GM18520 (cell line): ENCODE measurements around the gene ZDHHC12.

Source experiments
- ATAC-seq: cut with Tn5 transposase; IDR thresholded peaks from one replicate; pipeline ENCODE4 v1.9.1; 2021; ENCODE audit not compliant: unreplicated experiment

ZDHHC12 gene

DNA sequence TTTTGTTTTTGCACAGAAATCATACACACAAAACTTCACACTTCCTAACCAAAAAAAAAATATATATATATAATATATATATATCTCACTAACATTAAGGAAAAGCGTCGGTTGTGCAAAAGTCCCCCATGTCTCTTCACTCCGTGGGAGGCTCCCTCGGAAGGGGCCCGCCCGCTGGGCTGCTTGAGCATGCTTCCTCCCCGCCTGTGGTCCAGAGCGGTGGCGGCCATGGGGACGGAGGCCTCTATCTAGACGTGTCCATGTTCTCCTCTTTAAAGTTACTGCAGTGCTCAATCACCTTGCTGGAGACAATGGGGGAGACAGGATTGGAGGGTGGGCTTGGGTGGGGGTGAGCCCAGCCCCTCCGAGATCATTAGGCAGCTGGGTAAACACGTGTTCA lies 7.2 kb upstream of the ZDHHC12 start:
- no peak for ATAC-seq

DNA sequence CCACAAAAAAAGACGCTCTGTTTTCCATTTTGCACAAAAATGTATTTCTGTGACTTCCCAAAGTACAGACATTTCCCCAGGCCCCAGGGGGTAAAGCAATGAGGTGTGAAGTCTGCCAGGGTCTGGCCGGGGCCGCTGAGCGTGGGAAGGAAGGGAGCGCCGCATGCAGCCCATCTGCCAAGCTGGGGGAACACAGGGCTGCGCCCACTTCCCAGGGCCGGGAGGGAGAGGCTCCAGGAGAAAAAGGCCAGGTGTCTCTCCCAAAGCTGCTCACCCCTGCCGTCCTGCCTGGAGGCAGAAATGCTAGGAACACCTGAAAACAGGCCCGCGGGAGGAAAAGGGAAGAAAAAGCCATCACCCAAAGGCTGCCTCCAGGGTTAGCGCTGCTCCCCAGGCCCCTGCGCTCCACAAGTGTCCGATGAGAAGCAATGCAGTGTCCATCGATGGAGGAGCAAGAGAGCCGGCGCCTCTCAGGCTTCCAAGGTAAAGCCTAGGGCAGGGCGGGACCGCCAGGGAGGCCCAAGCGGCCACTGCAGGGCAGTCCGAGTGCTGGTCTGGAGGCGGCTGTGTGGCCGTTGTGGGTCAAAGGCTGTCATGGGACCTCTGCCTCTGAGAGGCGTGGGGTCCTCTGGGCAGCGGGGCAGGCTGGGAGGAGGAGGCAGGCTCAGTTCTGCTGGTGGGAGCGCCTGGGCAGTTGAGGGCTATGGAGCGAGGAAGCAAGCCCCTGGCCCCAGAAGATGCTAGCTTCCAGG lies 6.0 kb upstream of the ZDHHC12 start:
- ATAC-seq = no peak

DNA sequence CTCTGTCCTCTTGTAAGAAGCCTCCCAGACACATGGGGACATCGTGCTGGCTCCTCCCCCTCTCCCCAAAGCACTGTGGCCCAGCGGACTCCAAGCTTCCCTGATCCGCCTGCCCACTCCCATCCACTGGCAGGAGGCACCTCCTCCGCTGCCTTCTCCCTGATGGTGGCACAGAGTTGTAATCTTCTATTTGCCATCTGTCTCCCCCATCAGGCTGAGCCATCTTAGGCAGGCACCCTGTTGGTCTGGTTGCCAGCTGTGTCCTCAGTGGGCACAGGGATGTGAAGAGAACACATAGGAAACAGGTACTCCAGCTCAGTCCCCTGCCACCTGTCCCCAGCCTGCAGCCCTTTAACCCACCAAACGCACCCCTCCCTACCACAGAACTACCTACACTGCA lies 5.4 kb upstream of the ZDHHC12 start:
- ATAC-seq = no peak

DNA sequence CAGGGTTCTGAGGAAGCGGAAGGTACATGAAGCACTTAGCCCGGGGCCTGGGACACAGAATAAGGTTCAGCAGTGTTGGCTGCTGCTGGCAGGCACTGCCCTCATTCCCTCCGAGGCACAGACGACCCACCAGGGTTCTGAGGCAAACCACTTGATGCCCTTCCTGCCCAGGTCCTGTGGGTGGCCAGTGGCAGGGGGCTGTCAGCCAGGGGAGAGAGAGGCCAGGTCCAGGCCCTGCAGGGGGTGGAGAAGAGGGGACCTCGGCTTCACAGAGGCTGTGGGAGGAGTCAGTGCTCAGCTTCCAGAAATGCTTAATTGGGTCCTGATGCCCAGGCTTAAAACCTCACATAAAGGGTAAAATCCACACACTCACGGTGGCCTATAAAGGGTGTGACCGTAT lies 4.4 kb upstream of the ZDHHC12 start:
- no peak for ATAC-seq

DNA sequence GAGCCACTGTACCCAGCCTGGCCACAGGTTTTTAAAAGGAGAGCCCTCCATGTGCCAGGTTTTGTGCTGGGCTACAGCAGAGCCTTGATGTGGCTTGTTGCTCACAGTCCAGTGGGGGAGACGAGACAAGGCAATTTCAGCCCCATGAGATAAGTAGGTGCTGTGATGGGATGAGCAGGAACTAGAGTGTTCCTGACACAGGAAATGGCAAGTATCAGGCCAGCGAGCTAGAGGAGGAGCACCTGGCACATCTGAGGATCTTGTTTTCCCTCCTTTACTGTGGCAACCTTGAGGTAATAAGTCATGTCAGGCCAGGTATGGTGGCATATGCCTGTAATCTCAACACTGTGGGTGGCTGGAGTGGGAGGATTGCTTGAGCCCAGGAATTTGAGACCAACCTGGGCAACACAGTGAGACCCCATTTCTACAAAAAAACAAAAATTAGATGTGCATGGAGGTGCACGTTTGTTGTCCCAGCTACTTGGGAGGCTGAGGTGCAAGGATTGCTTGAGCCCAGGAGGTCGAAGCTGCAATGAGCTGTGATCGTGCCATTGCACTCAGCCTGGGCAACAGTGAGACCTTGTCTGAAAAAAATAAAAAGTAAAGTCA lies 3.8 kb upstream of the ZDHHC12 start:
- ATAC-seq = no peak

DNA sequence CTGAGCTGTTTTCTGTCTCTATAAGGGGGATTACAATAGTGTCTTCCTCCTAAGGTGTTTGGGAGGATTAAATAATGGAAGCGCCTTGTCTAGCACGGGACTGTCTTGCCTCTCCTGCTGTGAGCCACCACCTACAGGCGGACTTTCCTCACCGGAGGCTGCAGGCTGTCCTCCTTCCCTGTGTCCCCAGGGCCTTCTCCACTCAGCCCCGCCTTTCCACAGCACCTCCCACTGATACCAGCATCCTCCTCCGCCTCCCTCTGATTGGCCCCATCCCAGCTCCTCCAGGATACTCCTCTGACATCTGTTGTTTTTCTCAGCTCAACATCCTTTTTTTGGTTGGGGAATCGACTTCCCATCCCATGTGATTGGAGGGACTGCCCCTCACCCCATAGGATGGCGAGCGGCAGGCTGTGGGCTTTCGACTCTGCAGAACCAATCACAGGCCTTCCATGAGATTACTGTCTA lies 851 bp upstream of the ZDHHC12 start:
- no peak for ATAC-seq

DNA sequence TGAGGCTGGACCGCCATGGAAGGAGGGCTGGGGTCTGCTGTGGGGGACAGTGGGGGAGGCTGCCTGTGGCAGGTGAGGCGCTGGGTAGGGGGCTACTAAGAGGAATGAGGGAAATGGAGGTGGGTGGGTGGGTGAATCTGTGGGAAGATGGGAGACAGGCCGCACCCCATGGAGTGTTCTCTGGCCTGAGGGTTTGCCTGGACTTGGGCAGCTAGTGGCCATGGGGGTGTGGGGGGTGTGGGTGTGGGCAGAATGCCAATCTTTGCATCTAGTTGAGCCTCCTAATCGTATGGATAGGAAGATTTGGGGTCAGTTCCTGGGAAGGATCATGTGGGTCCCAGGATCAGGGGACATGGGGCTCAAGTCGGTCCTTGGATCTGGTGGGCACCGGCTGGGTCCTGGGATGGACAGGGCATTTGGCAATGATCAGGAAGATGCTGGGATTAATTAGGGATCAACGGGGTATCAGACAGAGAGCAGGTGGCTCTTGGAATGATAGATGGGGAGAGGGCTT lies 518 bp downstream of the ZDHHC12 start:
- ATAC-seq = no peak

DNA sequence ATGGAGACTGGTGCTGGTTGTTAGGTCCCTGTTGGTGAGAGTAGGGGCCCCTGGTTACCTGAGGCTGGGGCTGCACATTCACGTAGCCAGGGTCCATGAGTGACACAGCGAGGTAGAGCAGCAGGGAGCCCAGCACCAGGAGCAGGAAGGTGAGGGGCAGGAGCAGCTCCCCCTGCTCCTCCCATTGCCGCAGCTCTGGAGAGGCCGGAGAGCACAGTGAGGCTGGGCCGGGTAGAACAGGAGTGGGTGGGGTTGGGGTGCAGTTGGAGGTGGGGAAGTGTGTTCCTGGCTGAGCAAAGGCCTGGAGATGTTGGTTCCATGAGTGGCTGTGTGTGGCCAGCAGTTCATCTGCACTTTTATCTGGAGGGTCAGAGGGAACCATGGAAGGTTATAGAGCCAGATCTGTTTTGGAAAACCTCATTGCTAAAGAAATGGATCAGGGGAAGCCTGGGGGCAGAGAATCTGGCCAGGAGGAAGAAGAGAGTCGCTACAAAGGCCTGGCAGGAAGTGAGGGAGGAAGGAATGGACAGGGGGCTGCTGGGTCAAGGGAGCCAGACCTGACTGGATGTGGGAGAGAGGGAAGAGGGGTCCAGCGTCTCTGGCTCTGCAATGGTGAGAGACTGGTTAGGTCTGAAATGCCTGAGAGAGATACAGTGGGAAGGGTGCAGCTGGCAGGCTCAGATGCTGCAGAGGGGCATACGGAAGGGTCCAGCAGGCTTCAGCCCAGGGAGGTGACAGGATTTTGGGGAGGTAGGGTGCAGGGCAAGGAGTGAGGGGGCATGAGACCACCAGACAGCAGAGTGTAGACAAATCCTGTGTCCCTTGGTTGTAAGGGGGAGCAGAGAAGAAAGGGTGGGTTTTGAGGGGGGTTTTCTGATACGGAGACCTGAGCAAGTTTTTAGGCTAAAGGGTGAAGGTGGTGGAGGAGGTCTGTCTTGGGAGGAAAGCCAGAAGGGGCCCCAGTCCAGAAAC lies 1.3 kb downstream of the ZDHHC12 start:
- no peak for ATAC-seq

DNA sequence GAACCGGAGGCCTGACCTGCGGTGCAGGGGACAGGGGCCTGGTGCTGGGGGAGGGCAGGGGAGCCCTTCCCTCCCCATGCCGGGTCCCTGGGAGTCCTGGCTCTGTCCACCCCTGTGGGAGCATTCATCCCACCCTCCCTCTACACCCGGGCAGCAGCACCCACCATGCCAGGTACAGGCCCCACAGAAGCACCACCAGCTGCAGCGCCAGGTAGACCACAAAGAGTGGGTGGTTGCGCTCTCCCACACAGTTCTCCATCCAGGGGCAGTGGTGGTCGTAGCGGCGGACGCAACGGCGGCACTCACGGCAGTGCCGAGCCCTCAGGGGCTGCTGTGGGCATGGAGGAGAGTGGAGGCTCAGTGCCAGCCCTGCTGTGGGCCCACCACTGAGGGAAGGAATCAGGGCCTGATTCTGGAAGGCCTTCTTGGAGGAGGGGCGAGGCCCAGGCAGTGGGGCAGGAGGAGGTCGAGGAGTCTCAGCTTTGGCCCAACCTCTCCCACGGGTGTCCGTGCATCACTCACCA lies 2.4 kb downstream of the ZDHHC12 start:
- ATAC-seq = no peak

DNA sequence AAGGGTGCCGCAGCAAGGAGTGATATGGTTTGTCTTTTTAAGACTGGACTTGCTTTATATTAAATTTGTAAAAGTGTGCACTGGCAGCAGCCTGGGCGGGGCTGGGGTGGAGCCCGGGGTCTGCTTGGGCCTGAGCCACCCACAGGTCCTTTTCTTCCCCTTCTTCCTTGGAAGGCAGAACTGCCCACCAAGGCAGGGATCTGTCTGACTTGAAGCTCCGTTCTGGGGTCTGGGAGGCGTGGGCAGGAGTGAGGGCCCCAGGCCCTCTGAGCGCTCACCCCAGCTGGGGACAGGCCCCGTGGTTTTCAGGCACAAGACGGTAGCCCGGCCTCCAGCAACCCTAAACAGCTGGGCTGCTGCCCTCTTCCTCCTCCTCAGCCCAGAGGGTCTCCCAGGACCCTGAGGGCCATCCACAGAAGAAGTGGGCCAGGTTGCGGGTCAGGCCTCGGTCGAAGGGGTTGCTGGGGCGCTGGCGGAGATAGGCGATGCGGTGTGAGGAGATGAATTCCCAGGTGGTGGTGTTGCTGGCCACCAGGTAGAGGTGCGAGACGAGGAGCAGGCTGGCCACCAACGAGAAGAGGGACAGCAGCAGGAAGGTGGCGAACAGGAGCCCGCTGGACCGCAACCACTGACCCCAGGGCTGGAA lies 3.0 kb downstream of the ZDHHC12 start:
- no peak for ATAC-seq

DNA sequence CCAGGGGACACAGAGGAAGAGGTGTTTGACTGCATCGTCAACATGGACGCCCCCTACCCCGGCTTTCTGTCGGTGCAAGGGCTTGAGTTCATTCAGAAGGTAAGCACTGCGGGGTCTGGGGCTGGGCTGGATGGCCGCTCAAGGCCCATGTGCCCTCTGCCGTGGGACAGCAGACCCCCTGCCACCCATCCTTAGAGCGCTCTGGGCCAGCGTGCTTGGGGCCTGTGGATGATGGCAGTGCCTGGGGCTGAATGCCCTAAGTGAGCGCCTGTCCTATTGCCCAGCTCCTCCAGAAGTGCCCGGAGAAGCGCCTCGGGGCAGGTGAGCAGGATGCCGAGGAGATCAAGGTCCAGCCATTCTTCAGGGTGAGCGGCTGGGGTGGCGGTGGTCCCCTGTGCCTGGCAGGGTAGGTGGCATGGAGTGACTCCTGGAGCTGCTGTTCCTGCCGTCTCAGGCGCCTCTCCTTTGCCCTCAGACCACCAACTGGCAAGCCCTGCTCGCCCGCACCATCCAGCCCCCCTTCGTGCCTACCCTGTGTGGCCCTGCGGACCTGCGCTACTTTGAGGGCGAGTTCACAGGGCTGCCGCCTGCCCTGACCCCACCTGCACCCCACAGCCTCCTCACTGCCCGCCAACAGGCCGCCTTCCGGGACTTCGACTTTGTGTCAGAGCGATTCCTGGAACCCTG lies 3.9 kb downstream of the ZDHHC12 start:
- no peak for ATAC-seq

DNA sequence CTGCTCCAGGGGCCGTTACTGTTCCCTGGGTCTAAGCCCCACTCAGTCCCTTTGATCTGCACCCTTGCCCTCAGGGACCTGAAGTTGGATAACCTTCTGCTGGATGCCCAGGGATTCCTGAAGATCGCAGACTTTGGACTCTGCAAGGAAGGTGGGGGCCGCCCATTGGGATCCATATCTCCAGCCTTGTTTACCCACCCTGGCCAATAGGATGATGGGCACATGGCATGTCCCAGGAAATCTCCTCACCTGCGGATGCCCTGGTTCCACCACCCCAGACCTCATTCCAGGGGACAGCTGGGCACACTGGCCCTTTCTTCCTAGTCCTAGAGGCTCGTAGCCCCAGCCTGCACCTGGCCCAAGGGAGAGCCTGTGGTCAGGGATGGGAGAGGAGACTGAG lies 5.5 kb downstream of the ZDHHC12 start:
- ATAC-seq = no peak

DNA sequence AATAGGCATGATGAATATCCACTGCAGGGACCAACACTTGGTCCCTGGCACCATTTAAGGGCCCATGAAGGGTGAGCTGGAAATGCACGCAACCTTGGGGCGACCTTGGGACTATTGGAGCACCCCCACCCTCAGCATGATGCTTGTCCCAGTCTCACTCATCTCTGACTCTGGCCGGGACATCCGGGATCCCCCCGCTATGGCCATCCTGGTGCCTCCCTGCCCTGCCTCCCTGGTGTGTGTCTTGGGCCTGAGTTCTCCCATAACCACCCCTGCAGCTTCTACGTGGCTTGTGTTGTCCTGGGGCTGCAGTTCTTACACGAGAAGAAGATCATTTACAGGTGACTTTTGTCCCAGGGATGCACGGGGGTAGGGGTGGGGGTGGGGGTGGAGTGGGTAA lies 5.9 kb downstream of the ZDHHC12 start:
- ATAC-seq = no peak

DNA sequence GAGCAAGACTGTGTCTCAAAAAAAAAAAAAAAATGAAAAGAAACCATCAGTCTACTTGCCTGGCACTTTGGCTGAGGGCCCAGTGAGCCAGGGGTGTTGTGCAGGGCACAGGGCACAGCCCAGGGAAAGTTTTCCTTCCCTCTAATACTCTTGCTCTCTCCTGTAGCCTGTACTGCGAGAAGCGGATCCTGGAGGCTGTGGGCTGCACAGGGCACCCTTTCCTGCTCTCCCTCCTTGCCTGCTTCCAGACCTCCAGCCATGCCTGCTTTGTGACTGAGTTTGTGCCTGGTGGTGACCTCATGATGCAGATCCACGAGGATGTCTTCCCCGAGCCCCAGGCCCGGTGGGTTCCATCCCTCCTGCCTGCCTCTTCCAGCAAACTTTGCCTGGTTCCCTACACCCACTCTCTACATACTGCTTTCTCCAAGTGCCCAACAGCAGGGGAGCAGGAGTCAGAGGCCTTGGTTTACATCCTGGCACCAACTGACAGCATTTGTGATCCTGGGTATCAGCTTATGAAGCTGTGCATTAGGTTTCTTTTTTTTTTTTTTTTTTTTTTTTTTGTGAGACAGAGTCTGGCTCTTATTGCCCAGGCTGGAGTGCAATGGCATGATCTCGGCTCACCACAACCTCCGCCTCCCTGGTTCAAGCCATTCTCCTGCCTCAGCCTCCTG lies 7.2 kb downstream of the ZDHHC12 start:
- ATAC-seq = no peak

DNA sequence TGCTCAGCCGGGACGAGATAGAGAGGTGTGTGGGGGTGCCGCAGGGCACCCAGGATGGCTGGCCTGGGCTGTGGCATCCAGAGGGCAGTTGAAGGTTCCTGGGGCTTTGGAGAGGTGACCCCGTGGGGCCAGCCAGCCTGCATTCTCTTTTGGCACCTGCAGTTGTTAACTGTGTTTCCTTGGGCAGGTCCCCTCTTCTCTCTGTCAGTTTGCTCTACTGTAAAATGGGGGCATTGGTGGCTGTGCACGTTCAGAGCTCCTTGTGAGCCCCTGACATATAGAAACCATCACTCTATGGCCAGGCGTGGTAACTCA lies 8.5 kb downstream of the ZDHHC12 start:
- ATAC-seq = no peak

DNA sequence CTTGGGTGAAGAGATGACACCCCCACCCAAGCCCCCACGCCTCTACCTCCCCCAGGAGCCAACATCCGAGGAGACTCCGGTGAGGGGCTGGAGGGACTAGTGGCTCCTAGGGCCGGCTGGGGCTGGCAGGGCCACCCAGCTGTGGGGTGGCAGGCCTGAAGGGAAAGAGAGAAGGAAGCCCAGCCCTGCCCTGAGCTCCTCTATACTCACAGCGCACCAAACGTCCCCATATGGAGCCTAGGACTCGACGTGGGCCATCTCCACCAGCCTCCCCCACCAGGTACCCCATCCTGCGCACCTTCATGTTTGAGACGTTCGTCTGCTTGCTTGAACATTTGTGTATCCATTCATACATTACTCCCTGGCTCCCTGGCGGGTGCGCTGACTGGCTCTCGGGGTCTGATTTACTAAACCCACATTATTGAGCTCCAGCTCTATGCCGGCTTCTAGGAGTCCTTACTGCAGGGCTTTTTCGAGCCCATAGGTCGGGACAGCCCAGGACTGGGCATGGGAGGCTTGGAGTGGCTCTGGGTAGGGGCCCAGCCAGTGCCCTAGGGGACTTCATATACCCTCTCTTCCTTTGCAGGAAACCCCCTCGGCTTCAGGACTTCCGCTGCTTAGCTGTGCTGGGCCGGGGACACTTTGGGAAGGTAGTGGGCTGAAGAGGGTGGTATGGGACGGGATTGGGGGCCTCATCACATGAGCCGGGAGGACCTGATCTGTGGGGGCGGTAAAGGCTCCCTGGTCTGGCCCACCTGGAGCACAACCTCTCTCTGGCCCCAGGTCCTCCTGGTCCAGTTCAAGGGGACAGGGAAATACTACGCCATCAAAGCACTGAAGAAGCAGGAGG lies 9.1 kb downstream of the ZDHHC12 start:
- ATAC-seq = no peak

DNA sequence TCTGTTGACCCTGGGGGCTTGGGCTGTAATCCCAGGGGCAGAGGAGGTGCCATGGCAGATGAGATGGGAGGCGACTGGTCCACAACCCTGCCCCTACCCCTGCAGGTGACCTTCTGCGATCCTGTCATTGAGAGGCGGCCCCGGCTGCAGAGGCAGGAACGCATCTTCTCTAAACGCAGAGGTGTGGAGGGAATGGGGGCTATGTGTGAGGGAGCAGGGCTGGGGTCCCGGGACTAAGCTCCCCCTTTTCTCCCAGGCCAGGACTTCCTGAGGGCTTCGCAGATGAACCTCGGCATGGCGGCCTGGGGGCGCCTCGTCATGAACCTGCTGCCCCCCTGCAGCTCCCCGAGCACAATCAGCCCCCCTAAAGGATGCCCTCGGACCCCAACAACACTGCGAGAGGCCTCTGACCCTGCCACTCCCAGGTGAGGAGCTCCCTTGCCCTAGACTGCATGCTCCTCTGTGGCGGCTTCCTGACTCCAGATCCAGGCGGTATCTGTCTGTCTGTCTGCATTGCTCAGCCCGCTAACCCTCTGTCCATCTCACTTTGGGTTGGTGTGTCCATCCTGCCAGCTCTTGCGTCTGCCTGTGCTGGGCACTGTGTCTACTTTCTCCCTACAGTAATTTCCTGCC lies 9.9 kb downstream of the ZDHHC12 start:
- no peak for ATAC-seq

DNA sequence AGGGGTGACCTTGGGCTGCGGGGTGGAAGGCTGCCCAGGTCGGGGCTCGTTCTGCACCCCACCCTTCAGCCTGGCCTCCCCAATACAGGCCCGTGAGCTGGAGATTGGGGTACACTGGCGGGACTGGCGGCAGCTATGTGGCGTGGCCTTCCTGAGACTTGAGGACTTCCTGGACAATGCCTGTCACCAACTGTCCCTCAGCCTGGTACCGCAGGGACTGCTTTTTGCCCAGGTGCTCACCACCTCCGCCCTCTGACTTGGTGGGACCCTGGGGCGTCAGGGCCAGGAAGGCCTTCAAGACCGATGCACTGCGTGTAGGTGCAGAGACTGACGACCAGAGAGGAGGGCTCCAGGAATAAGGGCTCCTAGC lies 10.5 kb downstream of the ZDHHC12 start:
- no peak for ATAC-seq
